GM19324 (cell line): ENCODE data around the gene ATP2C1.
A peak's percentile ranks its signal among the peaks of the same experiment; 100 is the strongest.

Source experiments
- ATAC-seq: cut with Tn5 transposase; IDR thresholded peaks from one replicate; pipeline ENCODE4 v1.9.1; 2021; ENCODE audit warnings: mild to moderate bottlenecking, moderate library complexity; ENCODE audit not compliant: unreplicated experiment, low FRiP score

Gene ATP2C1

GRCh38 chr3:130975251-130975650 lies 81.4 kb downstream of the ATP2C1 start:
- no peak for ATAC-seq

GRCh38 chr3:130976706-130977105 lies 82.8 kb downstream of the ATP2C1 start:
- no peak for ATAC-seq

GRCh38 chr3:130979117-130979516 lies 85.2 kb downstream of the ATP2C1 start:
- no peak for ATAC-seq

- ATAC-seq = no peak
Measured at GRCh38 chr3:130981469-130981868, 87.6 kb downstream of the ATP2C1 start.

GRCh38 chr3:130990282-130990681 lies 96.4 kb downstream of the ATP2C1 start:
- ATAC-seq = no peak

- ATAC-seq = no peak
Measured at GRCh38 chr3:130991126-130991525, 97.2 kb downstream of the ATP2C1 start.

- no peak for ATAC-seq
Measured at GRCh38 chr3:130992344-130992743, 98.5 kb downstream of the ATP2C1 start.

GRCh38 chr3:130997289-130997688 lies 103.4 kb downstream of the ATP2C1 start:
- no peak for ATAC-seq

GRCh38 chr3:131001071-131001470 lies 107.2 kb downstream of the ATP2C1 start:
- no peak for ATAC-seq

- ATAC-seq = no peak
Measured at GRCh38 chr3:131004603-131005002, 110.7 kb downstream of the ATP2C1 start.

- ATAC-seq = no peak
Measured at GRCh38 chr3:131007256-131007655, 113.4 kb downstream of the ATP2C1 start.

- ATAC-seq = no peak
Measured at GRCh38 chr3:131007782-131008181, 113.9 kb downstream of the ATP2C1 start.

- ATAC-seq = no peak
Measured at GRCh38 chr3:131008326-131008725, 114.4 kb downstream of the ATP2C1 start.

GRCh38 chr3:131009698-131010097 lies 115.8 kb downstream of the ATP2C1 start:
- no peak for ATAC-seq

GRCh38 chr3:131018970-131019369 lies 125.1 kb downstream of the ATP2C1 start:
- ATAC-seq = no peak

- ATAC-seq = no peak
Measured at GRCh38 chr3:131020122-131020693, 126.3 kb downstream of the ATP2C1 start.

GRCh38 chr3:131025539-131025938 lies 131.7 kb downstream of the ATP2C1 start:
- ATAC-seq = no peak

- ATAC-seq = peak; percentile 97
Measured at GRCh38 chr3:131026321-131027151, 132.7 kb downstream of the ATP2C1 start, which contains the start of the genes ASTE1 and NEK11. Gene ASTE1 (minus strand): TSS chr3:131026825. CDS start chr3:131025306, 1,519 bp downstream. Gene NEK11 (plus strand): TSS chr3:131026877. CDS start chr3:131029709, 2,832 bp downstream.

GRCh38 chr3:131028844-131029243 lies 135.0 kb downstream of the ATP2C1 start:
- no peak for ATAC-seq

- no peak for ATAC-seq
Measured at GRCh38 chr3:131031660-131032059, 137.8 kb downstream of the ATP2C1 start.

GRCh38 chr3:131033480-131034080 lies 139.7 kb downstream of the ATP2C1 start:
- ATAC-seq = no peak
